ENCODE results near the gene SPDYE2.
"Not testable (repeated sequence)": the region's sequence is repeated elsewhere in the genome, so short reads cannot be mapped to it uniquely, and the experiment has no call there.

DNA sequence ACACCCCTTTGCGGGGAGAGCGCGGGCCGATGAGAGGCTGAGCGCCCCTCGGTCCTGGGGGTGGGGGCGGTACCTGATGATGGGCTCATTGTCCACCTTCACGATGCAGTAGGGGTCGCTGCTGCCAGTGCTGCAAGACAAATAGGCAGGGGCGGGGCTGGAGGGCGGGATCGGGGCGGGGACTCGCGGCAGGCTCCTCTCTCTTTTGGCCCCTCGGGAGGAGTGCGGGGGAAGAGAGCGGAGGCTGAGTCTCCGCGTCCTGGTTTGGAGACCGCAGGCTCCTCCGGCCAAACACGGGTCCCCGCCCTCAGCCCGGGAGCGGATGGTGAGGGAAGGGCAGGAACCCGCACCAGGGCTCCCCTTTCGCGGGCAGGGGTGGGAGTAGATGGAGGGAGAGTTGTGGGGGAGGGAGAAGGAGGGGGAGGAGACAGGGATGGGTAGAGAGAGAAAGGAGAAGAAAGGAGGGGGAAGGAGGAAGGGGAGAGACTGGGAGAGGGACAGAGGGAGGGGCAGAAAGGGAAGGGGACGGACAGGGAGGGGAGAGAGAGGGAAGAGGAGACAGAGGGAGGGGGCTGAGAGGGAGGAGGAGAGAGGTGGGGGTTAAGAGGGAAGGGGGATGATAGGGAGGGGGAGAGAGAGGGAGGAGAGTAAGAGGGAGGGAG, 60.1 kb downstream of the SPDYE2 start:
- not testable (repeated sequence) for TF ChIP-seq EZH2 (IDR thresholded peaks at IDR 0.05; ENCODE audit: borderline replicate concordance); CTCF (IDR thresholded peaks at IDR 0.05; ENCODE audit: poor library complexity)

Data from hepatocyte (in vitro differentiated cells).